PFSK-1 (cell line): ENCODE measurements around the gene CEP162.

Source experiments
- FOXP2 ChIP-seq: optimal IDR thresholded peaks from 2 replicates; pipeline ENCODE3; 2011; ENCODE audit warnings: borderline replicate concordance, control low read depth, inconsistent platforms; ENCODE audit not compliant: insufficient read depth; ENCODE audit errors: extremely low read length, extremely low read depth
- POLR2AphosphoS5 ChIP-seq: IDR thresholded peaks from 2 replicates; pipeline ENCODE4 v1.6.1; 2012; ENCODE audit warnings: low read depth, mild to moderate bottlenecking, control low read depth, low read length, moderate library complexity
- REST ChIP-seq, 2 experiments: IDR thresholded peaks; 2 replicates each; pipeline versions ENCODE4 v1.6.1 to v1.8.0; 2011 to 2012; ENCODE audit warnings: low read depth in 2 of 2, low read length in 2 of 2, control low read depth in 1 of 2, inconsistent platforms in 1 of 2, mild to moderate bottlenecking in 1 of 2, moderate library complexity in 1 of 2; ENCODE audit not compliant: insufficient read depth in 1 of 2
- SIN3A ChIP-seq: IDR thresholded peaks from 2 replicates; pipeline ENCODE4 v1.6.1; 2012; ENCODE audit warnings: mild to moderate bottlenecking, low read length, moderate library complexity, borderline replicate concordance; ENCODE audit not compliant: insufficient read depth
- TAF1 ChIP-seq: IDR thresholded peaks from 2 replicates; pipeline ENCODE4 v1.6.1; 2012; ENCODE audit warnings: low read length, control low read depth, borderline replicate concordance; ENCODE audit not compliant: insufficient read depth

The CEP162 gene

GRCh38 chr6:84249724-84250123 lies 22.3 kb upstream of the CEP162 start:
- TF ChIP-seq SIN3A (no peak), REST (IDR thresholded peaks at IDR 0.05; ENCODE audit: insufficient read depth in 1 of 2, low read depth in 2 of 2, low read length in 2 of 2) (no peak), TAF1 (no peak), POLR2AphosphoS5 (no peak), FOXP2 (no peak)

- TF ChIP-seq POLR2AphosphoS5 (no peak), FOXP2 (no peak), TAF1 (no peak), REST (IDR thresholded peaks at IDR 0.05; ENCODE audit: insufficient read depth in 1 of 2, low read depth in 2 of 2, low read length in 2 of 2) (no peak), SIN3A (no peak)
Measured at GRCh38 chr6:84243240-84243639, 15.8 kb upstream of the CEP162 start.

GRCh38 chr6:84242265-84242664 lies 14.8 kb upstream of the CEP162 start:
- TF ChIP-seq POLR2AphosphoS5 (no peak), SIN3A (no peak), TAF1 (no peak), FOXP2 (no peak), REST (IDR thresholded peaks at IDR 0.05; ENCODE audit: insufficient read depth in 1 of 2, low read depth in 2 of 2, low read length in 2 of 2) (no peak)

GRCh38 chr6:84228198-84228543 lies 728 bp upstream of the CEP162 start:
- TF ChIP-seq SIN3A (no peak), TAF1 (no peak), REST (IDR thresholded peaks at IDR 0.05; ENCODE audit: insufficient read depth in 1 of 2, low read depth in 2 of 2, low read length in 2 of 2) (no peak), FOXP2 (no peak), POLR2AphosphoS5 (no peak)

- TF ChIP-seq TAF1 (no peak), FOXP2 (no peak), REST (IDR thresholded peaks at IDR 0.05; ENCODE audit: insufficient read depth in 1 of 2, low read depth in 2 of 2, low read length in 2 of 2) (no peak), POLR2AphosphoS5 (no peak), SIN3A (no peak)
Measured at GRCh38 chr6:84227044-84227433, 404 bp downstream of the CEP162 start.
